ENCODE measurements around the gene LCE1F.

Gene LCE1F

DNA sequence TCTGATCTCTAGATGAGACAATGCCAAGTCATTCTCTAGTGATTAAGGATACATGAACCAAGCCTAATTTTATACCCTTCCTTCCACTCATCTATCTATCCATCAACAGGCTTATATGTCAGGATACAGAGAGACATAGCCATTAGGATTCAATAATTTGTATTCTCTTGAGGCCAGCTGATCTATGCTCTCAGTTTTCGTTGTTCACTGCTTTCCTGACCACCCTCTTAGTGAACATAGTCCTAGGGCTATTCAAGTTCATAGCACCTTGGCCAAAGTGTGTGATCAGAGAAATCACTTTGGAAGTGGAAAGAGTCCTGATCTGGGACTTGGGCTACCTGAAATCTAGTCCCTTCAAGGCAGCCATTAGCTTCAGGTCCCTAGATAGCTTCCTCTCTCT, 21.4 kb upstream of the LCE1F start:
- H2BK120ac ChIP-seq (ENCODE audit: low read depth, low read length), result no peak overlapping the region
- H3K9ac ChIP-seq (ENCODE audit: low read depth, low read length, poor library complexity), result no peak overlapping the region
- H3K23ac ChIP-seq (ENCODE audit: low read depth, low read length, poor library complexity), result no peak overlapping the region
- H4K8ac ChIP-seq (ENCODE audit: low read depth, low read length), result no peak overlapping the region
- no peak overlapping the region for H2BK5ac ChIP-seq (ENCODE audit: low read length)
- H2BK15ac ChIP-seq (ENCODE audit: low read length), result no peak overlapping the region
- H3K36me3 ChIP-seq (replicated peaks in 1 of 2; ENCODE audit: control insufficient read depth in 2 of 2, insufficient read depth in 2 of 2, low read length in 2 of 2), result no peaks in the 10 kb centered on the region
- no CpG with 5 or more reads among the region's 1 CpG for WGBS, 2 donors (ENCODE audit: extremely low coverage in 2 of 2, insufficient read length in 2 of 2, insufficient replicate concordance in 1 of 2)
- no peak overlapping the region for H3K4me2 ChIP-seq (ENCODE audit: insufficient read depth, low read length, poor library complexity, severe bottlenecking)
- H3K4ac ChIP-seq (ENCODE audit: low read length), result no peak overlapping the region
- DNase-seq (ENCODE audit: low spot score), result no peak
- H3K27ac ChIP-seq (replicated peaks; ENCODE audit: low read length), result no peak overlapping the region
- H3K9me3 ChIP-seq (replicated peaks in 1 of 2; ENCODE audit: control insufficient read depth in 2 of 2, insufficient read depth in 1 of 2, low read depth in 1 of 2, low read length in 2 of 2), result peaks cover 0 to 22% of the 10 kb centered on the region in 2 donors
- H3K4me3 ChIP-seq (ENCODE audit: low read length in 2 of 2), result no peak overlapping the region
- H2BK12ac ChIP-seq (ENCODE audit: low read length), result no peak overlapping the region
- H3K27me3 ChIP-seq (ENCODE audit: control insufficient read depth in 3 of 3, insufficient read depth in 3 of 3, low read depth in 1 of 3, low read length in 3 of 3), result no peaks in the 10 kb centered on the region
- no peaks in the 10 kb centered on the region for H3K4me1 ChIP-seq (ENCODE audit: control insufficient read depth in 2 of 2, insufficient read depth in 1 of 2, low read depth in 1 of 2, low read length in 2 of 2)
- no peaks in the 10 kb centered on the region for H3K79me1 ChIP-seq (ENCODE audit: low read depth, low read length)
- no peak overlapping the region for H4K91ac ChIP-seq (ENCODE audit: low read depth, low read length, poor library complexity)
- H3K14ac ChIP-seq (ENCODE audit: low read length), result no peak overlapping the region
- H2AFZ ChIP-seq (ENCODE audit: low read length), result no peak overlapping the region
- H2AK5ac ChIP-seq (ENCODE audit: low read depth, low read length), result no peak overlapping the region
- H3K18ac ChIP-seq (ENCODE audit: low read length), result no peak overlapping the region

DNA sequence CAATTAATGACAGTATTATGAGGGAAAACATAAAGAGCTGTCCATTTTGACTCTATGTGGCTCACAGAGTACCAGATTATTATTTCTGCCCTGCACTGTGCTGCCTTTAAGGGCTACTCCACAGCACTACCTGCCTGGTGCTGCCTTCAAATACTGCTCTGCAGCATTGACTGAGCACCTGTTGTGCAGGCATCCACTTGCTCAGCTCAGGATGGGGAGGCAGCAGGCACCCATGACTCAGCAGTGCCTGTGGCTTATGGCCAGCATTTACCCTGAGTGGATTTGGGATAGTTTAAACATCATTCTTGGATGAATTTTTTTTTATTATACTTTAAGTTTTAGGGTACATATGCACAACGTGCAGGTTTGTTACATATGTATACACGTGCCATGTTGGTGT, 18.1 kb upstream of the LCE1F start:
- Histone ChIP-seq H3K4ac (ENCODE audit: low read length) (no peak overlapping the region), H3K27ac (replicated peaks; ENCODE audit: low read length) (no peak overlapping the region), H2BK12ac (ENCODE audit: low read length) (no peak overlapping the region), H4K8ac (ENCODE audit: low read depth, low read length) (no peak overlapping the region), H3K4me3 (ENCODE audit: low read length in 2 of 2) (no peak overlapping the region), H3K18ac (ENCODE audit: low read length) (no peak overlapping the region), H3K27me3 (ENCODE audit: control insufficient read depth in 3 of 3, insufficient read depth in 3 of 3, low read depth in 1 of 3, low read length in 3 of 3) (no peaks in the 10 kb centered on the region), H2BK15ac (ENCODE audit: low read length) (no peak overlapping the region), H4K91ac (ENCODE audit: low read depth, low read length, poor library complexity) (no peak overlapping the region), H3K4me1 (ENCODE audit: control insufficient read depth in 2 of 2, insufficient read depth in 1 of 2, low read depth in 1 of 2, low read length in 2 of 2) (no peaks in the 10 kb centered on the region), H3K9ac (ENCODE audit: low read depth, low read length, poor library complexity) (no peak overlapping the region), H2AK5ac (ENCODE audit: low read depth, low read length) (no peak overlapping the region), H3K36me3 (replicated peaks in 1 of 2; ENCODE audit: control insufficient read depth in 2 of 2, insufficient read depth in 2 of 2, low read length in 2 of 2) (no peaks in the 10 kb centered on the region), H3K23ac (ENCODE audit: low read depth, low read length, poor library complexity) (no peak overlapping the region), H2AFZ (ENCODE audit: low read length) (no peak overlapping the region), H3K14ac (ENCODE audit: low read length) (no peak overlapping the region), H3K4me2 (ENCODE audit: insufficient read depth, low read length, poor library complexity, severe bottlenecking) (no peak overlapping the region), H2BK120ac (ENCODE audit: low read depth, low read length) (no peak overlapping the region), H3K79me1 (ENCODE audit: low read depth, low read length) (no peaks in the 10 kb centered on the region), H3K9me3 (replicated peaks in 1 of 2; ENCODE audit: control insufficient read depth in 2 of 2, insufficient read depth in 1 of 2, low read depth in 1 of 2, low read length in 2 of 2) (peaks cover 0 to 43% of the 10 kb centered on the region in 2 donors), H2BK5ac (ENCODE audit: low read length) (no peak overlapping the region)
- WGBS, 2 donors (ENCODE audit: extremely low coverage in 2 of 2, insufficient read length in 2 of 2, insufficient replicate concordance in 1 of 2), result no CpG with 5 or more reads among the region's 2 CpGs
- DNase-seq (ENCODE audit: low spot score), result no peak

DNA sequence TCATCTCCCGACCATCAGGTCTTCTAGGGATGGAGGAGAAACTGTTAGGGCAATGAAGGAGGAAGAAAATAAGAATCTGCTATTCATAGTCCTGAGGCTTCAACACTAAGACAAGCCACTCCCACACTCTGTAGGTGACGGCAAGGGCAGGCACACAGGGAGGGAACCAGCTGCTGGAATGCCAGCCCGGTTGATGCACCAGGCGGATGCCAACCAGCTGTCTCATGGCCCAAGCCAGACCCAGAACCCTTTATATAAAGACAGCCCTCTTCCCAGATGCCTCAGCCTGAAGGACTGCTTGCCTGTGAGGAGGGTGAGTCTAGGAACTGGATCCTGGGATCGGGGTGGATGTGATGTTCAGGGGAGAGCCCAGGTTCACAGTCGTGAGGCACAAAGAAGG, 17.2 kb upstream of the LCE1F start, which contains the start of gene KPRP:
KPRP (plus strand) TSS at position 279 of the 400 bp plus-strand sequence. CDS start 1,564 bp downstream, outside the sequence.
- Histone ChIP-seq H3K18ac (ENCODE audit: low read length) (no peak within 1 kb of the TSS), H3K9ac (ENCODE audit: low read depth, low read length, poor library complexity) (no peak within 1 kb of the TSS), H3K4me2 (ENCODE audit: insufficient read depth, low read length, poor library complexity, severe bottlenecking) (no peak within 1 kb of the TSS), H3K79me1 (ENCODE audit: low read depth, low read length) (no peaks in the 10 kb centered on the region), H3K4me3 (ENCODE audit: low read length in 2 of 2) (no peak within 1 kb of the TSS), H3K4me1 (ENCODE audit: control insufficient read depth in 2 of 2, insufficient read depth in 1 of 2, low read depth in 1 of 2, low read length in 2 of 2) (no peaks in the 10 kb centered on the region), H2BK15ac (ENCODE audit: low read length) (no peak within 1 kb of the TSS), H2AFZ (ENCODE audit: low read length) (no peak within 1 kb of the TSS), H3K27ac (replicated peaks; ENCODE audit: low read length) (no peak within 1 kb of the TSS), H3K4ac (ENCODE audit: low read length) (no peak within 1 kb of the TSS), H3K14ac (ENCODE audit: low read length) (no peak within 1 kb of the TSS), H3K9me3 (replicated peaks in 1 of 2; ENCODE audit: control insufficient read depth in 2 of 2, insufficient read depth in 1 of 2, low read depth in 1 of 2, low read length in 2 of 2) (peaks cover 0 to 43% of the 10 kb centered on the region in 2 donors), H4K8ac (ENCODE audit: low read depth, low read length) (no peak within 1 kb of the TSS), H4K91ac (ENCODE audit: low read depth, low read length, poor library complexity) (no peak within 1 kb of the TSS), H3K27me3 (ENCODE audit: control insufficient read depth in 3 of 3, insufficient read depth in 3 of 3, low read depth in 1 of 3, low read length in 3 of 3) (no peaks in the 10 kb centered on the region), H2BK120ac (ENCODE audit: low read depth, low read length) (no peak within 1 kb of the TSS), H3K23ac (ENCODE audit: low read depth, low read length, poor library complexity) (no peak within 1 kb of the TSS), H2AK5ac (ENCODE audit: low read depth, low read length) (no peak within 1 kb of the TSS), H3K36me3 (replicated peaks in 1 of 2; ENCODE audit: control insufficient read depth in 2 of 2, insufficient read depth in 2 of 2, low read length in 2 of 2) (no peaks in the 10 kb centered on the region), H2BK5ac (ENCODE audit: low read length) (no peak within 1 kb of the TSS), H2BK12ac (ENCODE audit: low read length) (no peak within 1 kb of the TSS)
- DNase-seq (ENCODE audit: low spot score), result no peak
- no CpG with 5 or more reads among the region's 6 CpGs for WGBS, 2 donors (ENCODE audit: extremely low coverage in 2 of 2, insufficient read length in 2 of 2, insufficient replicate concordance in 1 of 2)

DNA sequence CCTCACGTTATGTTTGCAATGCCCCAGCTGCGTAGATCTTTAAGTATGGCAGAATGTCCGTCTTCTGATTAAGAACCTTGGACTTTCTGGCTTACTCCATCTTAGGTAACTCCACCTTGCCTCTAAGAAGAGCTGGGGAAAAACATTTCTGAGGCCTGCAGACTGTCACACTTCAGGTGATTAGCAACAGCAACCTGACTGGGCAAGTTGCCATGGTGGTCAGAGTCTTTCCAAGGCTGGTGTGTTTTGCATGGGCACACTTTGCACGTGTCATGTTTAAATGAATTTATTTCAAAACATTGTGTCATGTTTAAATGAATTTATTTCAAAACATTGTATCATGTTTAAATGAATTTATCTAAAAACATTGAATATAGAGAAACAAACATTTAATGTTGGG, 16.3 kb upstream of the LCE1F start:
- Histone ChIP-seq H4K91ac (ENCODE audit: low read depth, low read length, poor library complexity) (no peak overlapping the region), H3K23ac (ENCODE audit: low read depth, low read length, poor library complexity) (no peak overlapping the region), H3K36me3 (replicated peaks in 1 of 2; ENCODE audit: control insufficient read depth in 2 of 2, insufficient read depth in 2 of 2, low read length in 2 of 2) (no peaks in the 10 kb centered on the region), H3K79me1 (ENCODE audit: low read depth, low read length) (no peaks in the 10 kb centered on the region), H2BK15ac (ENCODE audit: low read length) (no peak overlapping the region), H2BK120ac (ENCODE audit: low read depth, low read length) (no peak overlapping the region), H3K14ac (ENCODE audit: low read length) (no peak overlapping the region), H2BK12ac (ENCODE audit: low read length) (no peak overlapping the region), H3K18ac (ENCODE audit: low read length) (no peak overlapping the region), H3K27me3 (ENCODE audit: control insufficient read depth in 3 of 3, insufficient read depth in 3 of 3, low read depth in 1 of 3, low read length in 3 of 3) (no peaks in the 10 kb centered on the region), H3K4ac (ENCODE audit: low read length) (no peak overlapping the region), H3K9me3 (replicated peaks in 1 of 2; ENCODE audit: control insufficient read depth in 2 of 2, insufficient read depth in 1 of 2, low read depth in 1 of 2, low read length in 2 of 2) (peaks cover 0 to 48% of the 10 kb centered on the region in 2 donors), H2AFZ (ENCODE audit: low read length) (no peak overlapping the region), H3K27ac (replicated peaks; ENCODE audit: low read length) (no peak overlapping the region), H2AK5ac (ENCODE audit: low read depth, low read length) (no peak overlapping the region), H3K4me1 (ENCODE audit: control insufficient read depth in 2 of 2, insufficient read depth in 1 of 2, low read depth in 1 of 2, low read length in 2 of 2) (no peaks in the 10 kb centered on the region), H3K9ac (ENCODE audit: low read depth, low read length, poor library complexity) (no peak overlapping the region), H3K4me3 (ENCODE audit: low read length in 2 of 2) (no peak overlapping the region), H3K4me2 (ENCODE audit: insufficient read depth, low read length, poor library complexity, severe bottlenecking) (no peak overlapping the region), H2BK5ac (ENCODE audit: low read length) (no peak overlapping the region), H4K8ac (ENCODE audit: low read depth, low read length) (no peak overlapping the region)
- no CpG with 5 or more reads among the region's 4 CpGs for WGBS, 2 donors (ENCODE audit: extremely low coverage in 2 of 2, insufficient read length in 2 of 2, insufficient replicate concordance in 1 of 2)
- no peak for DNase-seq (ENCODE audit: low spot score)

All from neuronal stem cell (in vitro differentiated cells).